Esophagus muscularis mucosa (tissue), 4 donors: ENCODE data around the gene FBXO36. TPM values are rescaled to one million over a fixed set of nuclear protein-coding genes. Genes with fewer than 3 reads are reported as not detected.
"Not testable (repeated sequence)": the region's sequence is repeated elsewhere in the genome, so short reads cannot be mapped to it uniquely, and the experiment has no call there.

Experiments
- DNase-seq: peaks from one replicate; pipeline ENCODE4 v3.0.0-alpha.2; 2017; ENCODE audit errors: extremely low spot score
- H3K27ac ChIP-seq, 4 donors: fragments of 200-600 bp; sonication (generic); replicated peaks in 1 of 4; 1 replicate in 3 of 4; 2 replicates in 1 of 4; pipeline ENCODE4 v1.5.1; 2016 to 2019; ENCODE audit warnings: mild to moderate bottlenecking in 1 of 4
- H3K27me3 ChIP-seq, 4 donors: fragments of 200-600 bp; sonication (generic); one replicate each; pipeline versions ENCODE4 v1.5.1 to v1.6.0; 2016 to 2019
- H3K36me3 ChIP-seq, 4 donors: fragments of 200-600 bp; sonication (generic); one replicate each; pipeline ENCODE4 v1.5.1; 2016 to 2019
- H3K4me1 ChIP-seq, 4 donors: fragments of 200-600 bp; sonication (generic); one replicate each; pipeline ENCODE4 v1.5.1; 2016 to 2019
- H3K4me3 ChIP-seq, 4 donors: fragments of 200-600 bp; sonication (generic); 1 replicate in 2 of 4; 2 replicates in 2 of 4; pipeline ENCODE4 v1.5.1; 2016 to 2019; ENCODE audit warnings: mild to moderate bottlenecking in 4 of 4, moderate library complexity in 1 of 4
- H3K9me3 ChIP-seq, 4 donors: fragments of 200-600 bp; sonication (generic); 1 replicate in 3 of 4; 2 replicates in 1 of 4; pipeline ENCODE4 v1.5.1; 2016 to 2019
- CTCF ChIP-seq, 3 experiments: fragments of 200-600 bp in 2 of 3; fragments of 450-650 bp in 1 of 3; sonication (generic) in 2 of 3; IDR thresholded peaks; one replicate each; pipeline ENCODE4 v1.5.1; 2017 to 2019; ENCODE audit warnings: antibody characterized with exemption in 3 of 3, mild to moderate bottlenecking in 2 of 3, moderate library complexity in 1 of 3
- EP300 ChIP-seq: sonication (generic); formaldehyde crosslinking; IDR thresholded peaks from one replicate; pipeline ENCODE4 v1.6.1; 2017; ENCODE audit warnings: antibody characterized with exemption
- POLR2A ChIP-seq: fragments of 450-650 bp; IDR thresholded peaks from one replicate; pipeline ENCODE4 v1.6.1; 2017; ENCODE audit warnings: antibody characterized with exemption, moderate library complexity, mild to moderate bottlenecking, low read depth
- POLR2AphosphoS5 ChIP-seq, 2 donors: sonication (generic); formaldehyde crosslinking; IDR thresholded peaks; one replicate each; pipeline ENCODE4 v1.6.1; 2017; ENCODE audit warnings: antibody characterized with exemption in 2 of 2
- WGBS: methylation state at CpG from one replicate; pipeline ENCODE4 v1.1.5; 2018; 5-methylcytosine and 5-hydroxymethylcytosine counted together
- intact Hi-C: fragments of 100-400 bp; cut with DNase I; formaldehyde crosslinking; loops from one replicate; pipeline ENCODE4 v1.15.1; 2023
- total RNA-seq, 4 donors: library from RNA; depleted of rRNA; stranded (reverse); fragments of >200 nt; gene quantifications; one replicate each; pipeline versions ENCODE4 v1.1.0 to v1.2.1, GENCODE V29; 2016

Gene FBXO36
- total RNA-seq, 4 donors from 2014 or later, result 1.6 to 2.8 (median 2.6) TPM

- Histone ChIP-seq H3K9me3 (no peaks in the 10 kb centered on the region), H3K4me3 (no peak overlapping the region), H3K27me3 (no peaks in the 10 kb centered on the region), H3K27ac (no peak overlapping the region), H3K4me1 (no peaks in the 10 kb centered on the region), H3K36me3 (no peaks in the 10 kb centered on the region)
- 89% methylated on average over 6 of the region's 6 CpGs for WGBS
- no peak for DNase-seq
- TF ChIP-seq POLR2A, result no peak
- intact Hi-C loops, result no loop called here
These were observed 30.0 kb downstream of the FBXO36 start for GRCh38 chr2:229952256-229952835.

GRCh38 chr2:229955663-229956062 lies 33.4 kb downstream of the FBXO36 start:
- Histone ChIP-seq H3K27me3 (no peaks in the 10 kb centered on the region), H3K4me1 (no peaks in the 10 kb centered on the region), H3K9me3 (no peaks in the 10 kb centered on the region), H3K36me3 (no peaks in the 10 kb centered on the region), H3K27ac (no peak overlapping the region), H3K4me3 (no peak overlapping the region)
- WGBS, result 97% methylated on average over 1 of the region's 1 CpG
- intact Hi-C loops, result no loop called here
- DNase-seq, result no peak
- no peak for TF ChIP-seq EP300
- TF ChIP-seq CTCF (IDR thresholded peaks at IDR 0.05), result no peak
- TF ChIP-seq POLR2AphosphoS5 (IDR thresholded peaks at IDR 0.05), result no peak
- no peak for TF ChIP-seq POLR2A

- Histone ChIP-seq H3K27me3 (no peaks in the 10 kb centered on the region), H3K36me3 (no peaks in the 10 kb centered on the region), H3K9me3 (no peaks in the 10 kb centered on the region), H3K4me3 (no peak overlapping the region), H3K4me1 (no peaks in the 10 kb centered on the region), H3K27ac (no peak overlapping the region)
- no peak for TF ChIP-seq POLR2AphosphoS5 (IDR thresholded peaks at IDR 0.05)
- no peak for TF ChIP-seq EP300
- no peak for TF ChIP-seq CTCF (IDR thresholded peaks at IDR 0.05)
- TF ChIP-seq POLR2A, result no peak
- DNase-seq, result no peak
- 90% methylated on average over 3 of the region's 3 CpGs for WGBS
- intact Hi-C loops, result no loop called here
These were observed 34.2 kb downstream of the FBXO36 start for GRCh38 chr2:229956491-229956890.

GRCh38 chr2:229963596-229963995 lies 41.3 kb downstream of the FBXO36 start:
- H3K4me1 ChIP-seq, intact Hi-C loops, H3K9me3 ChIP-seq, H3K27me3 ChIP-seq, H3K36me3 ChIP-seq, DNase-seq, H3K4me3 ChIP-seq, H3K27ac ChIP-seq: not testable (repeated sequence)
- 91% methylated on average over 9 of the region's 9 CpGs for WGBS

GRCh38 chr2:229969921-229970320 lies 47.6 kb downstream of the FBXO36 start:
- H3K36me3 ChIP-seq, result no peaks in the 10 kb centered on the region
- no peaks in the 10 kb centered on the region for H3K9me3 ChIP-seq
- H3K27me3 ChIP-seq, result no peaks in the 10 kb centered on the region
- H3K27ac ChIP-seq, result no peak overlapping the region
- TF ChIP-seq POLR2A, result no peak
- no peak for TF ChIP-seq POLR2AphosphoS5 (IDR thresholded peaks at IDR 0.05)
- WGBS, result 81% methylated on average over 3 of the region's 3 CpGs
- H3K4me1 ChIP-seq, result peaks cover 3 to 13% (median 11%) of the 10 kb centered on the region in 4 donors
- intact Hi-C loops, result no loop called here
- no peak for DNase-seq
- no peak overlapping the region for H3K4me3 ChIP-seq

- H3K4me3 ChIP-seq, result no peak overlapping the region
- 88% methylated on average over 3 of the region's 3 CpGs for WGBS
- no peak for DNase-seq
- H3K36me3 ChIP-seq, result no peaks in the 10 kb centered on the region
- no peak for TF ChIP-seq POLR2AphosphoS5 (IDR thresholded peaks at IDR 0.05)
- TF ChIP-seq CTCF (IDR thresholded peaks at IDR 0.05), result no peak
- no peak for TF ChIP-seq POLR2A
- TF ChIP-seq EP300, result no peak
- H3K27me3 ChIP-seq, result no peaks in the 10 kb centered on the region
- peaks cover 3 to 13% (median 11%) of the 10 kb centered on the region in 4 donors for H3K4me1 ChIP-seq
- H3K27ac ChIP-seq, result no peak overlapping the region
- intact Hi-C loops, result no loop called here
- H3K9me3 ChIP-seq, result no peaks in the 10 kb centered on the region
These were observed 48.1 kb downstream of the FBXO36 start for GRCh38 chr2:229970406-229970805.
